ENCODE data around the gene GRXCR2.

Gene GRXCR2

DNA sequence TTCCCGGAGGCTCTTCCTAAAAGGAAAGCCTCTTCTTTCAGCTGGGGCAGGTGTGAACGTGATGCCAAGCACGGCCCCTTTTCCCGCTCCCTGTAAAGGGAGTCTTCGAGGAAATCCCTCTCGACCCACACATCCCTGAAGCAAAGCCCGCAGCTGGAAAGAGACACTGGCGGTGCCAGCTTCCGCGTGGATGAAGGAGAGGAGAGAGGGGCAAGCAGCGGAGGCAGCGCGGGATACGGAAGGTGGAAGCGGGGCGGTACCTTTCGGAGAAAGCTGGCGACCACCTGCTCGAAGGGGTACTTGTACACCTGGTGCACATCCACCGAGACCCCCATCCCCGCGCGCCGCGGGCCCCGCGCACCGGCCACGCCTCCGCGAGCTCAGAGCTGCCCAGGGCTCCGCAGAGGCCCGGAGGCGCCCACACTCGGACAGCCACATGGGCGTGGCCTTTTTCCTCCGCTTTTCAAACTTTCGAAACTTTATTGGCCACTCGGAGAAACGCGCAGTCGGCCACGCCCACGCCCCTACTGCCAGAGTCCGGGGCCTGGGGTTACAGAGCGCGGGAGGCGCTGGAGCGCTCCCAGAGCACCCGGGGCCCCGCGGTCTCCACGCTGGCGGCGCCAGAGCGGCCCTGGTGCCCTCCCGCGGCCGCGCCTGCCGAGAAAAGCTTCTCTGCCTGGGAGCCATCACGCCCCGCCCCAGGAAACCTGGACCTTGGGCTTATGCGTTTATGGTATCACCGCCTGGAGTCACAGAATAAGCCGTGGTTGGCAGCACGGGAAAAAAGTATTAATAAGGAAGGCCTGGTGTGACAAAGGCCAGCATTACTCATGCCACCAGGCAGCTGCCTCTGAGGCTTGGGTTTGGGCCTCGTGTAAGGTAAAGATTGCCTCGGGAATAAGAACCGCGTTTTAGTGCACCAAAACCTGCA, 37.6 kb downstream of the GRXCR2 start, which contains the start of gene PRELID2:
PRELID2 (minus strand) TSS at position 426 of the 931 bp plus-strand sequence; CDS start at position 335, 91 bp downstream.
- no peak for DNase-seq

DNA sequence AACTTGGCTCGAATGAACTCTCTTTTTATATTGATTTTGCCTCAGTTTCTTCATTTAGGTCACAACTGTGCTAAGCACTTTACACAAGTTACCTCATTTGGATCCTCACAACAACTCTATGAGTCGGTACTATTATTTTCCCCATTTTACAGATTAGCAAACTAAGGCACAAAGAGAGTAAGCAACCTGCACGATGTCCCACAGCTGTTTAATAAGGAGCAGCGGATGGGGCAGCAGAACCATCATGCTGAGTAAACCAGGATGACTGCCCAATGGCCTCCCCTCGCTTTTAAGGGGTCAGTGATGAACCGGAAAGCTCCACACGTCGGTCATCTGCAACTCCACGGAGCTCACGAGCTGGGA, 38.3 kb downstream of the GRXCR2 start:
- no peak for DNase-seq

DNA sequence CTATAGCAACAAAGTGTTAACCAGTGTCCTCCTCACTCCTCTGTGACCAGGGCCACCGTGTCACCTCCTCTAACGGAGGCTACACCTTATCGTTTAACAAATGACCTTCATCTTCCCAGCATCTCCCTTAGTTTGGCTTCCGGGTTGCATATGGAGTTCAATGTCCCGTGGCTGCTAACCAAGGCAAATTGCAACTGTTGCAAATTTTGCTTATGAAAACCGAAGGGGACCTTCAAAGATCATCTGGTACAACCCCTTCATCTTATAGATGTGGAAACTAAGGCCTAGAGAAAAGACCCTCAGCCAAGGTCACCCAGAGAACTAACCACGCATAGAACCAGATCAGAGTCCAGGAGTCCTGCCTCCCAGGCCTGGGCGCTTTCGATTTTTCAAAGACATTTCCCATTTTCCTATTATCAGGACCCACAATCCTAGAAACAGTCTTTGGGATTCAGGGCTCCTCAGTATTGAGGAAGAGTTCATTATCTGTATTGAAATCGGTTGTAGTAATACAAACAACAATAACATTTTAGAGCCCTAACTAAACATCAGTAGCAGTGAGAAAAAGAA, 39.1 kb downstream of the GRXCR2 start:
- DNase-seq: no peak

DNA sequence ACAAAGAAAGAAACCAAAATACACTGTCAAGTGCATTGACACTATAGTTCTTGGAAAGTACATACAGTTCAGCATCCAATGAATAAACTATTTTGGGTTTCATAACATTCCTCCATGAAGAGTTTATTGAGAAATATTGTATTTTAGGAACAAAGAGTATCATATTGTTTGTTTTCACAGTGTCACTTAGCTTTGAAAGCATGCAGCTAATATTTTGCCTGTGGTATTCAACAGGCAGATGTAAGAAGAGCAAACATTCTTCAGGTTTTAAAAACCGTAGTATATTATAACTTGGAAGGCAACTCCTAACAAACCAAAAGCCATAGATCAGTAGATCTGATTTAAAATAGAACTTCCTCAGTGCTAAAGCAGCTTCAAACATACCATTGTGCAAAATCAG, 42.2 kb downstream of the GRXCR2 start:
- no peak for DNase-seq

DNA sequence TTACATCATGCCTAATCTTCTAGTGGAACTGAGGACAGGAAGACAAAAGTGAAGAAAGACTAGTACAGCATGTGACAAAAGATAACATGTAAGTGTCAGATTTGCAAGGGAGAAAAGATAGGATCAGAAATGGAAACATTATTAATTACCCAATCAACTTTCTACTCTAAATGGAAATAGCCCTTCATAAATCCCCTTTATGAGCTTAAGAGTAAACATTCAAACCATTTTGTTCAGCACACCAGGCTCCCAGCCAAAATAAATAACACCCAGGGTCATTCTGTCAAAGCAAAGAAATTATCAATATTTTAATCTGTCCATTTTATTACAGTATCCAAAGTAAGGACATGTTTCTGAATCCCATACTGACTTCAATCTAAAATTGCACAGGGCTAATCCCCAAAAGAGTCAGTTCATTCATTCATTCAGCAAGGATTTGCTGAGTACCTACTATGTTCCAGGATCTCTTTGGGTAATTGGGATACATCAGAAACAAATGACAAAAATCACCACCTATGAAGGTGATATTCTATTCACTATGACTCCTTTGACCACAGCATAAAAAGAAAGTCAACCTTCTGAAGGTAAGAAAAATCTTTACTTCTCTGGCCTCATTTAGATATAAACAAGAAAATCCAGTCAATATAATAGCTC, 43.0 kb downstream of the GRXCR2 start:
- DNase-seq: peak; percentile 44

DNA sequence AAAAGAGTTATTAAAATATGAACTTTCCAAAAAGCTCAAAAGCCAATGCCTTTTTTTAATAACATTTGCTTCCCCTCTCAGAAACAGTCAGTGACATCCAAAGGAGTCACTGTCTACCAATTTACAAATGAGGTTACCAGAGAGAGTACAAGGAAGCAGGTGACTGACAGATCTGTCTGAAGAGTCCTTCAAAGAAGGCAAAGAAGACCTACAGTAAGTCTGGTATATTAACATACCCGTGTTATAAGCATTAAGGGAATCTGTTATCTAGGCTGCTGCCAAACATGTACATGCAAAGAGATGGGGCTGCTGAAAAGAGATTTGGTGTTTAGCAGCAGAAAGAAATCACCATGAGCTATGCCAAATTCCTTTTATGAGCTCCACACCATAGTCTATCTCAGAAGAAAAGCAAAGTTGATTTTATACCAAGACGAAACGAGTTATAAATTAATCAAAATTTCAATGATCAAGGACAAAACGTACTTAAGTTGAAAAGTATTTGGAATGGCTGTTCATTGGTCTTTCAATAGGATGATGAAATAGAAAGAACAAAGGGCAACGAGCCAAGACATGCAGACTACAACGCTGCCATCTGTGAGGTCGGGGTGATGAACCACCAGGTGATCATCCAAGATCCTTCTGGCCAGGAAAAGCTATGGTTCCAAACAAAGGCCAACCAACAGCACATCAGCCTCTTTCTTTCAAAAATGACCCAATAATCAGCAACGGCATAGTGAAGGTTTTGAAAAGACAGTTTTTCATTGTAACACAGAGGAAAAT, 45.7 kb downstream of the GRXCR2 start:
- no peak for DNase-seq

DNA sequence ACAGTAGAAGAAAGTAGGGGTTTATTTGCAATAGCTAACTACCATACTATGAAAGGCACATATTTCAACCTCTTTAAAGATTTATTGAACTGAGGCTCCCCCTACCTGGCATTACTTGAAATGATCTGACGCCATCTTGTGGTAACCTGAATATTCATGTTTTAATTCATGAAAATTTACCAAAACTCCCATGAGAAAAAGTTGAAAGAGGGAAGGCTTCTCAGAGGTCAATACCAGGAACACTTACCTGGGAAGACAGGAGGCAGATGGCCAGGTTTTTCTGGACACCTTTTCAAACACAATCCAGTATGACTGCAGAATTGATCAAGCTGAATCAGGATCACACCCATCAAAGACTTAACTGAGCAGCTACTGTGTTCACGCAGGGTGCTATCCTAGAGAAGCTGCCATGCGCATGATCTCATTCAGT, 47.0 kb downstream of the GRXCR2 start:
- DNase-seq: no peak

DNA sequence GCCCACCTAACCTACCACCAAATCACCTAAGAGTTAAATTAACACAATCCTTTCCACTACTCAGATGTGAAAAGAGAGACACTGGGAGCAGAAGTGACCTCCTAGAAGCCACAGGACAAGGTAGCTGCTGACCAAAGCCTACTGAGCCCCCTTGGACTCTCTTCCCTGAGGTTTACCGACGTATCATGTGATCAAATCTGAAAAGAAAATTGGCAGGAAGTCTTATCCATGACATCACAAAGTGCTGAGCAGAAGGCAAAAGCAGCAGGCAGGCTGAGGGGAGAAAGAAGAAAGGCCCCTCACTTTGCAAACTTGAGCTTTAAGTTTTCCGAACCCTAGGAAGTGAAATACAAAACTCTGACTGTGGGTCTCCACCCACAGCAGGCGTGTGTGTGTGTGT, 48.8 kb downstream of the GRXCR2 start:
- DNase-seq: no peak

DNA sequence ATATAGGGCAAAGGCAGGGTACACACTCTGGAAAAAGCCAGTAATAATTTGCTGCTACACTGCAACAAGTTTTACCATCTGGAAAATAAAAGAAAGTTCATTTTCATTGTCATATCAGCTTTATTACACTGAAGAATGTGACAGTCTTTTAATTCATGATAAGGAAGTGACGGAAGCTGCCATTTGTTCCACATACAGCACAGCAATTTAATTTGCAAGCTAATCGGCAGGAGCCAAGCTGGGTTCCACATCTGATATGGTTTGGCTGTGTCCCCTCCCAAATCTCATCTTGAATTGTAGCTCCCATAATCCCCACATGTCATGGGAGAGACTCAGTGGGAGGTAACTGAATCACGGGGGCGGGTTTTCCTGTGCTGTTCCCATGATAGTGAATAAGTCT, 54.2 kb downstream of the GRXCR2 start:
- DNase-seq: no peak

DNA sequence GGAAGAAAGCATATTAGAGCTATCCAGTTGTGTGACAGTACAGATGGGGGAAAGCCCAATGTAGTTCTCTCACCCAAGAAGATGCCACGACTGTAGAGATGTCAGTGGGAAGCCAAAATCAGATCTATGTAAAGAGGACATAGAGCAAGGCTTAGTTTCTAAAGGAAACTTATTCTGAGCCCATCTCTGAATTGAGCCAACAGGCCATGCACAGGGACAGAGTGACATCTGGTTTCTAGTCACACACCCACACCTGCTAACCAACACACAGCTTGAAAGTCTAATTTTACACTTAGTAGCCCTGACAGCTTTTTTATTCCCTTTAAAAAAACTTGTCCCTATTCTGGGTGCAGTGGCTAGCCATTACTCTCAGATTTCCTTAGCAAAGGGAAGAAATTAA, 59.9 kb downstream of the GRXCR2 start:
- DNase-seq: no peak

DNA sequence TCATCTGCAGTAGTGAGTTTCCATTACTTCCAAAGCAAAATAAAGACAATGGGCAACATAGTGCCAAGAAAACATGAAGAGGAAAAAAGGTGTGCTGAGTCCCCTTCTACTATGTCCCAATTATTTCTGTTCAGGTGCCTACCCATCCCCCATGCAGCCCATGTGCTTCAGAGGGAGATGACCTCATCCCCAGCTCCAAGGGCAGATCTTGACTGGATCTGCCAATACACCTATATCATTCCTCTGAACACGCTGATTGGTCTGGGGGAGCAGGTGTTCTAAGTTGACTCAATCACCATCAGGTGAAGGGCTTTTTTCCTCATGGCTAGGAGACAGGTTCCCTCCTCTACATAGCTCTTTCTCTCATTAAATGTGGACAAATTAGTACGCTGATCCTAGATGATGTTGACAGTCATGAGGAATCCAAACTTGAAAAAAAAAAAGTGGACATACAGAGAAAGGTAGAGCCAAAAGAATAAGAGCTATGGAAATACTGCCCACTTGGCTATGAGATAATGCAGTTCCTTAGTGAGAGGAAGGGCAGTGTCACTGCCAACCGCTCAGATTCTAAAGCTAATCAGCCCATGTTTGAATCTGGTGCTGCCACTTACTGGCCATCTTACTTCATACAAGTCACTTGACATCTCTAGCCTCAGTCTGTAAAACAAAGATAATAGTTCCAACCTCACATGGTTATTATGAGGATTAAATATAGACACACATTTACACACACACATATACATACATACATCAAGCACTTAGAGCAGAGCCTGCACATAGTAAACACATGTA, 60.8 kb downstream of the GRXCR2 start:
- DNase-seq: peak; percentile 61

Measured in NCI-H774 (cell line).